HG03432 (cell line): Measurements from ENCODE around the gene ZNF592.
A peak's percentile ranks its signal among the peaks of the same experiment; 100 is the strongest.
"Not testable (repeated sequence)": the region's sequence is repeated elsewhere in the genome, so short reads cannot be mapped to it uniquely, and the experiment has no call there.

ENCODE experiments used
- ATAC-seq: cut with Tn5 transposase; IDR thresholded peaks from one replicate; pipeline ENCODE4 v1.9.1; 2021; ENCODE audit warnings: mild to moderate bottlenecking, moderate library complexity; ENCODE audit not compliant: unreplicated experiment

ZNF592 gene

DNA sequence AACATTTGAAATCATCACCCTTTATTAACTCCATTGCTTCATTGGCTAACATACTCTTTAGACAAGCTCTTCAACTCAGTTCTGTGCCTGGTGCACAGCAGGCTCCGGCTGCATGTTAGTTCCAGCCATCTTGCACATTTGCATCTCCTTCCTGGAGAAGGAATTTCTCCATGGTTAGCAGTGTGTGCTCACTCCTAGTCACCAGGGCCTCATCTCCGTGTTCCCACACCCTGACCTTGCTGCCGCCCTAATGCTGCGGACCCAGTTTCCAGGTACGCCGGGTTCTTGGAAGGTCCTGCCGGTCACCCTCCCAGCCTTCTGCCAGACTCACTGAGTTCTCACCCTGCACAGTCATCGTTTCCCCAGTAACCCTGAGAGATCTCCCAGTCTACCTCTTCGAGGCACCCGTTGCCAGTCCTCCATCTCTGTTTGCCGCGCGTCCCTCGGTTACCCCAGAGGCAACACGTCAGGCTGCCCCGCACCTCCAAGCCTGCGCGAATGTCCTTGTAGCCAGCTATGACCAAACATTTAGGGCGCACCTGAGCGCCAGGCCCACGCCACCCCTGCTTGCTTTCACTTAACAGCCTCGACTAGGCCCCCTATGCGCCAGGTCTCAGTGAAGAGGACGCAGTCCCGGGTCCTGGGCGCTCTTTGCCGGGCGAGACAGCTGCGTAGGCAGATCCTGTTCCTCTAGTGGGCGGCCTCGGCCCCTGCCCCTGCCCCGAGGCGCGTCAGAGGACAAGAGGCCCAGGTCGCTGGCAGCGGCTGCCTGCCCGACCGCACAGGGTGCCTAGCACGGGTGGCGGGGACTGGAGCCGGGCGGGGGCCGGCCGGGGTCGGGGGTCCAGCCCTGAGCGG lies 747 bp upstream of the ZNF592 start:
- ATAC-seq = peak; percentile 56

DNA sequence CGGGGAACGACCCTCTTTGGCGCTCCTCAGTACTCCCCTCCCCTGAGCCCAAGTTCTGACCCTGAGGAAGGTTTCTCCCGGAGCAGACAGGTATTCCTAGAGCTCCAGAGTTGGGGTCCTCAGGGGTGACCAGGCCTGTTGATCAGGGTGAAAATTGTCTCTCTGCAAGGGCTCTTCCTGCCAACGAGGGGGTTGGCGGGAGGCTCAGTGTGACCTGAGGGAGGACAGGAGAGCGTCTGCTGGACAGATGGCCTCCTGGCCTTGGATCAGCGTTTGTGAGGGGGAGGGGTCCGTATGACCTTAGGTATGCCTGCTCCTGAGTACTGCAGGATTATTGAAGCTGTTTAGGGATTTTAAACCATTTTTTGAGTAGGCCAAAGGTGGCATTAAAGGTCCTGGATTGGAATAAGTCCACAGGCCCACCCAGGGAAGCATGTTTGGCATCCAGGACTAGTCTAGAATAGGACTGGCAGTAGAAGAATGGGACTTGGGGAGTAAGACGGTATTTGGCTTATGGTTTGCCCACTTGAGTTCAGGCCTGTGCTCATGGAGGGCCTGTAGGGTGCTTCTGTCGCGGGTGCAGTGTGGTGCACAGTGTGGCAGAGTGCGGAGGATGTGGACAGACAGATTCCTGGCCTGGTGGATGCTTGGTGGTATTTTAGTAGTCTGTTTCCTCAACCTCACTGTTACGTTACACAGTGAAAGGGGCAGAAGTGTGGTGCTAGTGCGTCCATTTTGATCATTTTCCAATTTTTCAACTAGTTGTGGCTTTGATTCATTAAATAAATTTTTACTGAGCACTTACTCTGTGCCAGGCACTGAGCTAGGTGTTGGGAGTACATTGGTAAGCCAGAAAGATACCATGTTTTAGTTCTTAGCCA lies 959 bp downstream of the ZNF592 start:
- ATAC-seq = peak; percentile 7

GRCh38 chr15:84750583-84751092 lies 2.2 kb downstream of the ZNF592 start:
- peak; percentile 36 for ATAC-seq

- ATAC-seq = not testable (repeated sequence)
Observed at GRCh38 chr15:84751721-84752120, 3.3 kb downstream of the ZNF592 start.

- ATAC-seq = no peak
Observed at GRCh38 chr15:84752195-84752594, 3.8 kb downstream of the ZNF592 start.

GRCh38 chr15:84752700-84753099 lies 4.3 kb downstream of the ZNF592 start:
- ATAC-seq = no peak

DNA sequence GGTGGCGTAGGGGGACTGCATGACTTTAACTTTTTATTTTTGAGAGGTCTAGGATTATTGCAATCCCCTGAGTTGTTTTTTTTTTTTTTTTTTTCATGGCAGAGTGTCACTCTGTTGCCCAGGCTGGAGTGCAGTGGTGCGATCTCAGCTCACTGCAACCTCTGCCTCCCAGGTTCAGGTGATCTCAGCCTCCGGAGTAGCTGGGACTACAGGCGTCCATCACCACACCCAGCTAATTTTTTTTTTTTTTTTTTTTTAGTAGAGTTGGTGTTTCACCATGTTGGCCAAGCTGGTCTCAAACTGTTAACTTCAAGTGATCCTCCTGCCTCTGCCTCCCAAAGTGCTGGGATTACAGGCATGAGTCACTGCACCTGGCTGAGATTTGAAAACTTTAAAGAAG lies 6.5 kb downstream of the ZNF592 start:
- ATAC-seq = not testable (repeated sequence)

DNA sequence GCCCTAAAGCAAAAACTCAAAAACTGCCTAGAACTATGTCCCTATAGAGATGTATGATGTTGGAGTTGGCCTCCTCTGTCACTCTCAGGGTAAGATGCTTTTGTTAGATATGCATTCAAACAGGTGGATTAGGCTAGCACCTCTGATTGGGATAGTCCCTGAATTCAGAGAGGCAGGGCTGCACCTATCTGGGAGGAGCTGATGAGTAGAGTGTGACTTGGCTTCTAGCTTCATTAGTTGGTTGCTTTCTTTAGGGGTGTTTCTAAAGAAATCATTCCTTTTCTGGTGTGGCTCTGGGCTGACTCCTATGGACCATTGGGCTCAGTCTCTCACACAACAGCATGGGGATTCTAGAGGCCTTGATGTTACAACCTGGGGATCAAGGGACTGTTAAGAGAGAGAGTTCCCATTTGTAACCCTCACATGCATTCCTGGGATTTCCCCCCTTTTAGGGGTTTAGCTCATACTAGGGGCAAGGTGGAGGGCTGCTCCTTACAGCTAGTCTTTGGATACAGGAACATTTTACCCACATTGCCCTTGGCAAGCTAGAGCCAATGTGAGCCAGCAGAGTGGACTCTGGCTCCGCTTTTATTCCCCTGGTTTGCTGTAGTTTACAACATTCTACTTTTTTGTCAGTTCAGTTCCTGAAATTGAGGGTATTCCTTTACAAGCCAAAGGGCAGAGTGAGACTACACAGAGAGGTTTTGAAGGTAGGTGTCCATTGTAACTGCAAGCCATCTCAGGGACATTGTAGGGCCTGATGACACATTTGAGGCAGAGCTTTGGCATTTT lies 7.5 kb downstream of the ZNF592 start:
- ATAC-seq = no peak

DNA sequence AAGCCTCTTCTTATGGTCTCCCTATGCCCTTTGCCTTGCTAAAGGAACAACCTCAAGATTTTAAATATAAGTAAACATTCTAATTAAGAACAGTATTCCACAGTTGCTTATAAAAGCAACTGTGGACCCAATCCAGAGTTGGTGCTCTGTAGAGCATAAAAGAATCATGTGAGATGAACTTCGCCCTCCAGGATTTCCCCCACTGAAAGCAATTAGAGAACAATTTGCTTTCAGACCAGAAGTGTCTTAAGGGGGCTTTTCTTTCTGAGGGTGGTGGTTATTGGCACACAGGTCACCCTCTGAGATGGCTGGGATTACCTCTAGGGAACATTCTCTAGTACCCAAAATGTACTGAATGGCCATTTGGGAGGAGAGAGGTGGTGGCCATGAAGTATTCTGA lies 10.6 kb downstream of the ZNF592 start:
- ATAC-seq = no peak

GRCh38 chr15:84760219-84760618 lies 11.8 kb downstream of the ZNF592 start:
- no peak for ATAC-seq

DNA sequence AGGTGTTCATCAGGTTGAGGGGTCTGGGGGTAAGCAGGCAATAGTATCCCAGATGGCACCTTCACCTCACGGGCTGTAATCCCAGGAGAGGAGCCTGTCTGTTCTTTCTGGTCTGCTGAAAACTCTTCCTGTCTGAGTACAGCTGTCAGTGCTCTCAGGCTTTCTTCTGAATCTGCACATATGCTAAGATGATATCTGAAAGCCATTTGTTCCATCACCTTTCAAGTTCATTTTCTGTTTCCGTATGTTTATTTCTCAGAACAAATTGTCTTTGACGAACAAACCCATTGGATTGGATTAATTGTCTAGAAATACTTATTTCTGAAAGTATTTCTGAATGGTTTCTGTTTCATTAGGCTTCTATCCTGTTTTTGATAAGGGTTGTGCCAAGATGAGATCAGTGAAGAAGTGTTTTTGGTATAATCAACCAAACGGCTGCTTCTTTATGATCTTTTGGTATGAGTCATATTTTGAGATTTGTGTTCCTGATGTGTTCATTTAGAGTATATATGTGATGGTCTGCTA lies 13.3 kb downstream of the ZNF592 start:
- peak; percentile 65 for ATAC-seq

DNA sequence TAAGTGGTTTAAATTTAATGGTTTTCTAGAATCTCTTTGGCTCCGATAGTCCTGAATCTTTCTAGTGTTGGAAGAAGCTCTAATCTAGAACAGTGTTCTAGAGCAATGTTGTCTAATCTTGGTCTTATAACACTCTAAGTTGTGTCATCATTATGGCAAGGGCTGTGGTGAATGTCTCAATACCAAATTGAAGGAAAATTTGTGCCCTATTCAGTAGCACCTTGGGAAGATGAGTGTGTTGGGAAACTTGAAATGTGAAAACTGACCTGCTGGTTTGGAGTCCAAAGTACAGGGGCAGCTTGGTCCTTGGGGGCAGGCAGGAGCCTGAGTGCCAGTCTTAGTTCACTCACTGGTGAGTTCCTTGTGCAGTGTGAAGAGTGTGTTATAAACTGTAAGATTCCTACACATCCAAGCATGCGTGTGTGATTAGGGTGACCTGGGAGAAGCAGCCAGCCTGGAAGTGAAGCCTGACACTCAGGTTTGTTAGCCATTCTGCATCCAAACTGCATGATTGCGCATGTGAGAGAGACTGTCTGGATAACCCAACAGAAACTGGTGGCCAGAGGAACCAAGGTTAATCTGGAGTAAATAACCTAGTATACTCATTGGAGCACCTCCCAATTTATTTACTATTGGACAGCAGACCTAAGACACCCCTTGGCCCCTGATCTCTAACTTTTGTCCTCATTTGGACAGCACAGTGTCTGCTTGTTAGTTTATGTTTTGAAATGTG lies 14.6 kb downstream of the ZNF592 start:
- no peak for ATAC-seq

- no peak for ATAC-seq
Observed at GRCh38 chr15:84764585-84764984, 16.2 kb downstream of the ZNF592 start.

GRCh38 chr15:84764989-84765388 lies 16.6 kb downstream of the ZNF592 start:
- no peak for ATAC-seq

DNA sequence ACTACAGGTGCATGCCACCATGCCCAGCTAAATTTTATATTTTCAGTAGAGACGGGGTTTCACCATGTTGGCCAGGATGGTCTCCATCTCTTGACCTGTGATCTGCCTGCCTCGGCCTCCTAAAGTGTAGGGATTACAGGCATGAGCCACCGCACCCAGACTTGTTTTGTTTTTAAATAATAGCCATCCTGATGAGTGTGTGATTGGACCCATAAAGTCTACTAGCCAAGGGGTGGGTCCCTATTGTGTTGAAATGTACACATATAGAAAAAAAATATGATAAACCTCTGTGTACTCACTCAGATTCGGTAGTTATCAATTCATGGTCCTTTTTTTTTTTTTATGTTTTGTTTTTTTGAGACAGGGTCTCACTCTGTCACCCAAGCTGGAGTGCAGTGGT lies 17.3 kb downstream of the ZNF592 start:
- ATAC-seq = no peak

GRCh38 chr15:84766461-84767035 lies 18.2 kb downstream of the ZNF592 start:
- ATAC-seq = no peak

GRCh38 chr15:84772031-84772430 lies 23.6 kb downstream of the ZNF592 start:
- no peak for ATAC-seq

GRCh38 chr15:84772467-84772866 lies 24.1 kb downstream of the ZNF592 start:
- no peak for ATAC-seq

DNA sequence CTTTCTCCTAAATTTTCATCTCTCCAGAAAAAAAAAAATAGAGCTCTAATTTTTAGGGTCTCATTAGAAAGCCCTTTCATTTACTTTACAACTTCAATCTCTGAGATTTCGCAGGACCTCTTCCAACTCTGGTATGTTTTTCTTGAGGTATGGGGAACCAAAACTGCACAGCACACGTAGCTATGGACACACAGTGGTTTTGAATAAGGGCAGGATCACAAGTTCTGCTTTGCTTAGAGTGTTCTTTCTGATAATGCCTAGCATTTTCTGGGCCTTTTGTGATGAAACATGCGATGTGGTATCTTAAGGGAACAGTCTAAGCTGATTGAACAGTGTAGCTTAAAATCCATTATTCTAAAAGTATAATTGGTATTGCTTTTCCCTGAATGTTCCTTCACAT lies 25.3 kb downstream of the ZNF592 start:
- no peak for ATAC-seq
